ENCODE data around the gene PHETA1.

DNA sequence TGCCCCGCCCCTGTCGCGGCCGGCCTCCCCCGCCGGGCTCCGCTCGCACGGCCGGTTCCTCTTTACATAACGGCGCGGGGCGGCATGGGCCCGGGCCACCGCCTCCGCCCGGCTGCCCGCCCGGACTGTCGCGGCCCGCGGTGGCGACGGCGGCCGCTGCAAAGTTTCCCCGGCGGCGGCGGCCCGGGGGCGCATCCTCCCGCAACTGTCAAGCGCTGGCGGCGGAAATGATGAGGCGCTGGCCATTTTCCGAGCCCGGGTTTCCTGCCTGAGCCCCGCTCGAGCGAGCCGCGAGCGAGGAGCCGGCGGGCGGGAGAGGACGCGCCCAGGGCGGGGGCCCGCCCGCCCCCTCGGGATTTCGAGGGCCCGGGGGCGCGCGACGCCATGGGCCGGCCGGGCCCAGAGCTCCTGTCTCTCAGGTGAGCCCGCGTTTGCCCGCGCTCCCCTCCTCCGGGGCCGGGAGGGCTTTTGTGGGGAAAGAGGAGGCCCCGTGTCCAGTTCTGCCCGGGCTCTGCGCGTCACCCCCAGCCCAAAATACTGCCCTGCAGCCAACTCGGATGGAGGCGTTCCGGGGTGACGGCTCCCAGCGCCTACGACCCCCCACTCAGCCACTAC, 37.1 kb upstream of the PHETA1 start, which contains the start of gene SH2B3:
- TF ChIP-seq POLR2A (IDR thresholded peaks at IDR 0.05; ENCODE audit: borderline replicate concordance, extremely low read depth, insufficient read depth, insufficient read length), result no peak
- TF ChIP-seq, protein P1, sequence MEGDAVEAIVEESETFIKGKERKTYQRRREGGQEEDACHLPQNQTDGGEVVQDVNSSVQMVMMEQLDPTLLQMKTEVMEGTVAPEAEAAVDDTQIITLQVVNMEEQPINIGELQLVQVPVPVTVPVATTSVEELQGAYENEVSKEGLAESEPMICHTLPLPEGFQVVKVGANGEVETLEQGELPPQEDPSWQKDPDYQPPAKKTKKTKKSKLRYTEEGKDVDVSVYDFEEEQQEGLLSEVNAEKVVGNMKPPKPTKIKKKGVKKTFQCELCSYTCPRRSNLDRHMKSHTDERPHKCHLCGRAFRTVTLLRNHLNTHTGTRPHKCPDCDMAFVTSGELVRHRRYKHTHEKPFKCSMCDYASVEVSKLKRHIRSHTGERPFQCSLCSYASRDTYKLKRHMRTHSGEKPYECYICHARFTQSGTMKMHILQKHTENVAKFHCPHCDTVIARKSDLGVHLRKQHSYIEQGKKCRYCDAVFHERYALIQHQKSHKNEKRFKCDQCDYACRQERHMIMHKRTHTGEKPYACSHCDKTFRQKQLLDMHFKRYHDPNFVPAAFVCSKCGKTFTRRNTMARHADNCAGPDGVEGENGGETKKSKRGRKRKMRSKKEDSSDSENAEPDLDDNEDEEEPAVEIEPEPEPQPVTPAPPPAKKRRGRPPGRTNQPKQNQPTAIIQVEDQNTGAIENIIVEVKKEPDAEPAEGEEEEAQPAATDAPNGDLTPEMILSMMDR (IDR thresholded peaks at IDR 0.05 in 2 of 3, conservative IDR thresholded peaks at IDR 0.05 in 1 of 3; ENCODE audit: borderline replicate concordance in 1 of 3, insufficient read depth in 1 of 3, low read depth in 2 of 3, low read length in 2 of 3), result no peak
- TF ChIP-seq, protein P2, sequence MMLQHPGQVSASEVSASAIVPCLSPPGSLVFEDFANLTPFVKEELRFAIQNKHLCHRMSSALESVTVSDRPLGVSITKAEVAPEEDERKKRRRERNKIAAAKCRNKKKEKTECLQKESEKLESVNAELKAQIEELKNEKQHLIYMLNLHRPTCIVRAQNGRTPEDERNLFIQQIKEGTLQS (IDR thresholded peaks at IDR 0.05), result no peak
- TF ChIP-seq EZH2 (IDR thresholded peaks at IDR 0.05), result no peak
- TF ChIP-seq EGR1 (IDR thresholded peaks at IDR 0.05; ENCODE audit: low read depth), result no peak
- no peak for TF ChIP-seq SP1 (IDR thresholded peaks at IDR 0.05; ENCODE audit: low read depth)
- no peak for TF ChIP-seq ZNF274 (IDR thresholded peaks at IDR 0.05; ENCODE audit: low read depth, low read length)
- TF ChIP-seq FOSL1 (IDR thresholded peaks at IDR 0.05; ENCODE audit: low read depth), result no peak
- peak; percentile 79 for TF ChIP-seq POLR2AphosphoS5 (IDR thresholded peaks at IDR 0.05; ENCODE audit: low read depth, low read length)
- TF ChIP-seq ELF1 (IDR thresholded peaks at IDR 0.05; ENCODE audit: borderline replicate concordance, low read depth), result no peak
- no peak for TF ChIP-seq YY1 (IDR thresholded peaks at IDR 0.05; ENCODE audit: extremely low read depth, insufficient replicate concordance, low read depth, low read length)

All from HCT116 (cell line).